Measurements from ENCODE around the gene FTL.

The FTL gene

DNA sequence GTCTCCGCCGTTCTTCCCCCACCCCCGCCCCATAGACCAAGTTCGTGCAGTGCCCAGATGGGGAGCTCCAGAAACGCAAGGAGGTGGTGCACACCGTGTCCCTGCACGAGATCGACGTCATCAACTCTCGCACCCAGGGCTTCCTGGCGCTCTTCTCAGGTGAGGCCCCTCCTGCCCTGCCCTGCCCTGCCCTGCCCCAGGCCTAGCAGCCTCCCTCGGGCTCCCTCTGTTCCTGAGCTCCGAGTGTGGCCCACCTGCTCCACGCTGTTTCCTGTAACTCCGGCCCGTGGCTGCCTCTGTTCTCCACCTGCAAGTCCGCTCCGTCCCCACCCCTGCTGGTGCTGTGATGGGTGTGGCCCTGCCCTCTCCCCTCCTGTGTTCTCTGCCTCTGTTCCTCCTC, 45.3 kb downstream of the FTL start:
- DNase-seq: no peak
- in situ Hi-C loops (cut with HindIII; ENCODE audit: low pct_ligation_motif_present, low pct_unique_long_range_greater_than_20kb, low sequenced_read_pairs): no loop called here

DNA sequence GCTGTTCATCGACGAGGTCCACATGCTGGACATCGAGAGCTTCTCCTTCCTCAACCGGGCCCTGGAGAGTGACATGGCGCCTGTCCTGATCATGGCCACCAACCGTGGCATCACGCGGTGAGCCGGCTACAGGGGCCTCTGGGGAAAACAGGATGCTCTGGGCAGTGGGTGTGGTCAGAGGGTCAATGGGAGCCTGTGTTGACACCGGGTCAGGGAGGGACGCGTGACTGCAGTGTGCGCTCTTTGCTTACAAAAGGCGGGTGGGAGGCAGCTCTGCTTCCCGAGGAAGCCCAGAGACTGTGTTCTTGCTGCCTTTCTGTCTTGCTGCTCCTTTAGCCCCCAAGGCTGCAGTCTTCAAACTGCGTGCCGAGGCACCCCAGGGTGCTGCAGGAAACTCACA, 46.1 kb downstream of the FTL start:
- in situ Hi-C loops (cut with HindIII; ENCODE audit: low pct_ligation_motif_present, low pct_unique_long_range_greater_than_20kb, low sequenced_read_pairs): no loop called here
- DNase-seq: no peak

DNA sequence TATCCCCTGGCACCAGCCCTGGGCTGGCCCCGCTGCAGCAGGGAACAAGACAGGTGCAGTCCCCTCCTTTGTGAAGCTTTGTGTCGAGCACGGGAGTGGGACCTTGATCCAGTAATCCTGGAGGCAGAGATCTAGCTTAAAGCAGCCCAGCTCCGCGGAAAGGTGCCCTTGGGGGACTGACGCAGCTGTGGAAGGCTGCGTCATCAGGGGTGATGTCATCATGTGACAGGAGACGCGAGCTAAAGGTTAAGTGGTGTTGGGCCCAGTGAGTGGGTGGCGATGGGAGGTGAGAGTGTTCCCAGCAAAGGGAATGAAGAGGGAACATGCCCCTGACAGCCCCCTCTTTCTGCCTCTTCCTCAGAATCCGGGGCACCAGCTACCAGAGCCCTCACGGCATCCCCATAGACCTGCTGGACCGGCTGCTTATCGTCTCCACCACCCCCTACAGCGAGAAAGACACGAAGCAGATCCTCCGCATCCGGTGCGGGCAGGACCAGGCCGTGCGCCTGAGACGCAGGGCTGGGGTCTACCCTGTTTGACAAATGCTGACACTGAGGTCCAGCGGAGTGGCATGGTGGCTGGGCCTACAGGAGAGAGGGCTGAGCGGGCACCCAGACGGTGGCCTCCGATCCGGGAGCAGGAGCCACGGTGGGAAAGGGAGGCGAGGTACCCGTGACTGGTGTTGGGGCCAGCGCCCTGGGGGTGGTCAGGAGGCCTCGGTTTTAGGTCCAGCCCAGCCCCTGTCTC, 49.2 kb downstream of the FTL start:
- in situ Hi-C loops (cut with HindIII; ENCODE audit: low pct_ligation_motif_present, low pct_unique_long_range_greater_than_20kb, low sequenced_read_pairs): no loop called here
- DNase-seq: no peak

DNA sequence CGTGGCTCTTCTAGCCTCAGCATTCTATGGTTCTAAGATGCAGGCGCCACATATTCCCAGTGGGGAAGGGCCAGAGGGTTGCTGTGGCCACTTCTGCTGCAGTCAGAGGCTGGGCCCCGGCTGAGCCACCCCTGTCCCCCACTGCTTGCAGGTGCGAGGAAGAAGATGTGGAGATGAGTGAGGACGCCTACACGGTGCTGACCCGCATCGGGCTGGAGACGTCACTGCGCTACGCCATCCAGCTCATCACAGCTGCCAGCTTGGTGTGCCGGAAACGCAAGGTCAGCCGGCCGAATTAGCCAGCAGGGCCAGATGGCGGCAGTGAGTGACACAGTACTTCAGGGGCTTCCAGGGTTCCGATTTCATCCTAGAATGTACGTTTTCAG, 49.8 kb downstream of the FTL start:
- in situ Hi-C loops (cut with HindIII; ENCODE audit: low pct_ligation_motif_present, low pct_unique_long_range_greater_than_20kb, low sequenced_read_pairs): no loop called here
- DNase-seq: no peak

DNA sequence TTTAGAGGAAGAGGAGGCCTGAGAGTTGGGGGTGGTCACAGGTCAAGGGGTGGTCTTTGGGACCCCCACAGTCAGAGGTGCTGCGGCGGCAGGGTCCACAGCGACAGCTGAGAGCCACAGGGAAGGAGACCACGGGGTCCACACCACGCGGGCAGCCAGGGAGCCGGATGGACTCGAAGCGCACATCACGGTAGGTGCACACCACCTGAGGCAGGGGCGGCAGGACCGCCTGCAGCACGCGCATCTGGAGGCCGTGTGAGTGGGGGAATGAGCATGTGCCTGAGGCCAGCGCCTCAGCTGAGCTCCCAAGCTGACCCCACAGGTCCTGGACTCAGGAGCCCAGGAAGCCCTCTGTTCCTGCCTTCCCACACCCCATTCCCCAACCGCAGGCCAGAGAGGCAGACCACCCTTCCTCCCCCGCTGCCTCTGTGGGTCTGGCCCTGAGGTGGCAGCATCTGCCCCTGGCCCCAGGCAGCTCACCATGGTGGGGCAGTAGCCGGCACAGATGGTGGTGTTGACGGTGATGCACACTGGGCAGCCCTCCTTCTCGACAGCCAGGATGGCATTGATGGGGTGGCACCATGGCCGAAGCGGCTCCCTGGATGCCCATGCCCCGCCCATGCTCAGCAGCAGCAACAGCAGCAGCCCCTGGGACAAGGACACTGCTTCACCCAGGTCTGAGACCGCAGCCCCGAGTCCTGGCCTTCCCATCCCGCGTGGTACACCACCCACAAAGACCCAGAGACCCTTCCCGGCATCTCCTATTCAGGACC, 51.1 kb downstream of the FTL start:
- DNase-seq: no peak
- in situ Hi-C loops (cut with HindIII; ENCODE audit: low pct_ligation_motif_present, low pct_unique_long_range_greater_than_20kb, low sequenced_read_pairs): no loop called here
